OCI-LY1 (cell line): ENCODE results near the gene SOD2.
"Not testable (repeated sequence)": the region's sequence is repeated elsewhere in the genome, so short reads cannot be mapped to it uniquely, and the experiment has no call there.

Source experiments
- EZH2 ChIP-seq: fragments of 200-600 bp; sonication (generic), shearing (Covaris generic); IDR thresholded peaks from 2 replicates; pipeline ENCODE4 v1.8.0; 2017; ENCODE audit warnings: borderline replicate concordance, mixed run types, mild to moderate bottlenecking, antibody characterized with exemption, low read length, moderate library complexity, mixed read lengths
- TF ChIP-seq, protein P1 (sequence below): fragments of 200-600 bp; sonication (generic), shearing (Covaris generic); IDR thresholded peaks from 2 replicates; pipeline ENCODE4 v1.5.1; 2017; ENCODE audit warnings: mild to moderate bottlenecking, antibody characterized with exemption, low read length, moderate library complexity, mixed read lengths

- TF ChIP-seq, protein P1, sequence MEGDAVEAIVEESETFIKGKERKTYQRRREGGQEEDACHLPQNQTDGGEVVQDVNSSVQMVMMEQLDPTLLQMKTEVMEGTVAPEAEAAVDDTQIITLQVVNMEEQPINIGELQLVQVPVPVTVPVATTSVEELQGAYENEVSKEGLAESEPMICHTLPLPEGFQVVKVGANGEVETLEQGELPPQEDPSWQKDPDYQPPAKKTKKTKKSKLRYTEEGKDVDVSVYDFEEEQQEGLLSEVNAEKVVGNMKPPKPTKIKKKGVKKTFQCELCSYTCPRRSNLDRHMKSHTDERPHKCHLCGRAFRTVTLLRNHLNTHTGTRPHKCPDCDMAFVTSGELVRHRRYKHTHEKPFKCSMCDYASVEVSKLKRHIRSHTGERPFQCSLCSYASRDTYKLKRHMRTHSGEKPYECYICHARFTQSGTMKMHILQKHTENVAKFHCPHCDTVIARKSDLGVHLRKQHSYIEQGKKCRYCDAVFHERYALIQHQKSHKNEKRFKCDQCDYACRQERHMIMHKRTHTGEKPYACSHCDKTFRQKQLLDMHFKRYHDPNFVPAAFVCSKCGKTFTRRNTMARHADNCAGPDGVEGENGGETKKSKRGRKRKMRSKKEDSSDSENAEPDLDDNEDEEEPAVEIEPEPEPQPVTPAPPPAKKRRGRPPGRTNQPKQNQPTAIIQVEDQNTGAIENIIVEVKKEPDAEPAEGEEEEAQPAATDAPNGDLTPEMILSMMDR: not testable (repeated sequence)
- TF ChIP-seq EZH2: not testable (repeated sequence)
Observed at GRCh38 chr6:159710603-159711002, 17.6 kb upstream of the SOD2 start.
